Small intestine (tissue), 7 donors: ENCODE data around the gene SLC39A11. TPM values are rescaled to one million over a fixed set of nuclear protein-coding genes. Genes with fewer than 3 reads are reported as not detected.
"Not testable (repeated sequence)": the region's sequence is repeated elsewhere in the genome, so short reads cannot be mapped to it uniquely, and the experiment has no call there.

ENCODE experiments used
- DNase-seq, 2 donors: peaks; one replicate each; pipeline versions ENCODE4 v3.0.0 to v3.0.0-alpha.2; 2013
- FAIRE-seq: peaks from 2 replicates; lab custom pipeline; 2012; peaks lifted over from hg19 to GRCh38; lab: Jason Lieb, UNC
- H3K27ac ChIP-seq, 3 donors: one replicate each; pipeline ENCODE4 v1.5.1; 2013; ENCODE audit warnings: low read length in 2 of 3, mild to moderate bottlenecking in 2 of 3, control low read depth in 1 of 3, inconsistent platforms in 1 of 3, low read depth in 1 of 3, moderate library complexity in 1 of 3
- H3K27me3 ChIP-seq, 3 donors: one replicate each; pipeline ENCODE4 v1.6.1; 2013; ENCODE audit warnings: low read length in 3 of 3, inconsistent platforms in 1 of 3; ENCODE audit not compliant: control insufficient read depth in 3 of 3, insufficient read depth in 3 of 3
- H3K36me3 ChIP-seq, 3 donors: one replicate each; pipeline ENCODE4 v1.6.1; 2013; ENCODE audit warnings: low read length in 3 of 3, inconsistent platforms in 1 of 3, low read depth in 1 of 3, mild to moderate bottlenecking in 1 of 3, moderate library complexity in 1 of 3; ENCODE audit not compliant: control insufficient read depth in 3 of 3, insufficient read depth in 2 of 3
- H3K4me1 ChIP-seq, 3 donors: one replicate each; pipeline ENCODE4 v1.6.1; 2013; ENCODE audit warnings: low read length in 2 of 3, inconsistent platforms in 1 of 3, low read depth in 1 of 3, mild to moderate bottlenecking in 1 of 3, moderate library complexity in 1 of 3; ENCODE audit not compliant: control insufficient read depth in 3 of 3, insufficient read depth in 2 of 3
- H3K4me3 ChIP-seq, 3 donors: one replicate each; pipeline ENCODE4 v1.5.1; 2013; ENCODE audit warnings: low read length in 3 of 3, control low read depth in 1 of 3, inconsistent platforms in 1 of 3, low read depth in 1 of 3, mild to moderate bottlenecking in 1 of 3, moderate library complexity in 1 of 3
- H3K9me3 ChIP-seq, 2 donors: one replicate each; pipeline ENCODE4 v1.6.1; 2013; ENCODE audit warnings: low read depth in 1 of 2, low read length in 1 of 2; ENCODE audit not compliant: control insufficient read depth in 2 of 2, insufficient read depth in 1 of 2
- WGBS, 3 donors: extraction: QIAGEN DNeasy Blood & Tissue Kit; methylation state at CpG; one replicate each; pipeline ENCODE4 v1.1.7; 2013; 5-methylcytosine and 5-hydroxymethylcytosine counted together
- polyA plus RNA-seq, 4 donors: library from polyadenylated mRNA; stranded (reverse) in 3 of 4; unstranded in 1 of 4; fragments of 200-250 nt in 3 of 4; fragments of 120-200 nt in 1 of 4; gene quantifications; one replicate each; pipeline versions ENCODE4 v1.2.1 to v1.2.3, GENCODE V29; 2013
- donor health status: healthy with polysubstance abuse.
- donor health status: control.
- donor health status: control.
- donor health status: Bipolar disorder and iron deficiency.
- donor health status: healthy.

SLC39A11 gene
- polyA plus RNA-seq, 4 donors = 2.7 to 53.7 (median 11.3) TPM

DNA sequence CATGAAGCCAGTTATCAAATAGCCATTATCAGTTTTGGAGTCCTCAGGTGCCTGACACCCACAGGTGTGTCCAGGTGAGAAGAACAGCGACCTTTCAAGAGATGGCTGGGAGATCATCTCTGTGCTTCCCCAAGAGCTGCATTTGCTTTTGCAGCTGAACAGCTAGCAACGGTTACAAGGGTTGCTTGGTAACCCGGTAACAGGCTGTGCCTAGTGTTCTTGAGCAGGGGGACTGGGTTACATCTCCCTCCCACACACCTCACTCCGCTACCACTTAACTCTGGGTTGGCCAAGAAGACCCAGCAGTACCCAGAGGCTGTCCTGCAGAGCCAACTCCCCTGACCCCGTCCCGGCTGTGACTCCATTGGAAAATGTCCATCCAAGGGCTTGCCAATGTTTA is 147.0 kb downstream of the SLC39A11 start:
- Histone ChIP-seq H3K36me3 (peaks cover 0 to 10% (median 0%) of the 10 kb centered on the region in 3 donors), H3K9me3 (no peaks in the 10 kb centered on the region), H3K27ac (no peak overlapping the region), H3K27me3 (no peaks in the 10 kb centered on the region), H3K4me1 (no peaks in the 10 kb centered on the region), H3K4me3 (no peak overlapping the region)
- FAIRE-seq = no peak
- WGBS, 3 donors = 93 to 95% (median 95%) methylated on average over 6 of the region's 6 CpGs
- DNase-seq = no peak

- no peak overlapping the region for H3K27ac ChIP-seq
- peaks cover 0 to 10% (median 0%) of the 10 kb centered on the region in 3 donors for H3K36me3 ChIP-seq
- no peak overlapping the region for H3K4me3 ChIP-seq
- 89 to 99% (median 89%) methylated on average over 4 of the region's 4 CpGs for WGBS, 3 donors
- DNase-seq (no peak), FAIRE-seq (no peak)
- H3K27me3 ChIP-seq = no peaks in the 10 kb centered on the region
- no peaks in the 10 kb centered on the region for H3K9me3 ChIP-seq
- no peaks in the 10 kb centered on the region for H3K4me1 ChIP-seq
Observed at GRCh38 chr17:72943826-72944689, 148.4 kb downstream of the SLC39A11 start.

GRCh38 chr17:72942579-72942978 is 149.9 kb downstream of the SLC39A11 start:
- 85 to 99% (median 93%) methylated on average over 6 of the region's 6 CpGs for WGBS, 3 donors
- H3K9me3 ChIP-seq = no peaks in the 10 kb centered on the region

DNA sequence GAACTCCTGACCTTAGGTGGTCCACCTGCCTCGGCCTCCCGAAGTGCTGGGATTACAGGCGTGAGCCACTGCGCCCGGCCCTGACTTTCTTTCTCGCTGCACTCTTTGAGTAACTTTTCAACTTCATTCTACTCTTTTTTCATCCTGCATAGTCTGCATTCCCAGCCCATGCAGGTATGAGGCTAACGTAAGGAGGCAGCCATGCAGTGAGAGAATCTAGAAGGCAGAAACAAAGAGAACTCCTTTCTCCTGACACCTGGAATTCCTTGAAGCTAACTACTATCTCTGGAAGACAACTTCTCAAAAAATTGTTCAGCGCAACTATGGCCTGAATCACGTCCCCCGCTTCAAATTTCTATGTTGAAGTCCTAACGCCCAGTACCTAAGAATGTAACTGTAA is 152.0 kb downstream of the SLC39A11 start:
- no peaks in the 10 kb centered on the region for H3K4me1 ChIP-seq
- FAIRE-seq = no peak

More at GRCh38 chr17:72942579-72942978, 149.9 kb downstream of the SLC39A11 start:
- no peak overlapping the region for H3K27ac ChIP-seq
- peaks cover 0 to 8% (median 0%) of the 10 kb centered on the region in 3 donors for H3K36me3 ChIP-seq
- no peak overlapping the region for H3K4me3 ChIP-seq
- DNase-seq (no peak), FAIRE-seq (no peak)
- no peaks in the 10 kb centered on the region for H3K4me1 ChIP-seq
- no peaks in the 10 kb centered on the region for H3K27me3 ChIP-seq

DNA sequence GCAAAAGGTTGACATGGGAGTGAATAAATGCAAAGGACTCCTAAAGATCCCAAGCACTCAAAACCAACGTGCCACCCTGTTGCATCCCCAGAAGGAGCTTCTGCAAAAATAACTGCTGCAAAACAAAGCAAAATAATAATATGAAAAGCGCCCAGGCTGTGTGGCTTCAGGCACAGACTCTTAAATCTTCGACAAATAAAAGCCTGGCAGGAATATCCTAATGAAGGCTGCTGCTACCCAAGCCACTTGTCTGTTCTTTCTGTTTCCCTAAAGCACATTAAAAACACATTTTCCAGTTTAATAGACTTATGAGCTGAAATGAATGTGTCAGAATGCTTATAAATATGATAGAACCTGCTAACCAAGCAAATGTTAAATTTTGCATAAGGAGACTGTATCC is 154.0 kb downstream of the SLC39A11 start:
- 82 to 89% (median 88%) methylated on average over 3 of the region's 3 CpGs for WGBS, 3 donors

More for the DNA sequence above, 152.0 kb downstream of the SLC39A11 start:
- DNase-seq = no peak
- no peak overlapping the region for H3K27ac ChIP-seq
- 92 to 98% (median 96%) methylated on average over 11 of the region's 11 CpGs for WGBS, 3 donors
- peaks cover 0 to 7% (median 0%) of the 10 kb centered on the region in 3 donors for H3K36me3 ChIP-seq
- no peaks in the 10 kb centered on the region for H3K9me3 ChIP-seq
- no peaks in the 10 kb centered on the region for H3K27me3 ChIP-seq
- no peak overlapping the region for H3K4me3 ChIP-seq

DNA sequence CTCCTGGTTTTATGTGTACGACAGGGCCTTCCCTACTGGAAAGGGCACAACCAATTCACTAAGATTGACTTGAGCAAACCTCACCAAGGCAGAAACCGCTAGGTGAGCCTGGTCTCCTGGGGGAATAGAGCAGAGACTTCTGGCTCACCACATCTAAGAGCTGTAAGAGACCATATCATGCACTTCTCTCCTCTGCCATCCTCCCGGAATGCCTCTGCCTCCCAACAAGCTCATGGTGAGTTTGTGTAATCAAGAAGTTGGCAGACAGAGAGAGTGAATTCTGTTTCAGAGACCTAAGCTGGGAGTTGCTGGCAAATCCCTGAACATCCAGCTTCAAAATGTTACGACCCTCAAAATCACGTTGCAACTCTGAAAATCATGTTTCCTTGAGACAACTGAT is 154.8 kb downstream of the SLC39A11 start:
- H3K4me1 ChIP-seq = no peaks in the 10 kb centered on the region
- no peaks in the 10 kb centered on the region for H3K9me3 ChIP-seq
- H3K4me3 ChIP-seq = no peak overlapping the region
- DNase-seq (no peak), FAIRE-seq (no peak)
- peaks cover 0 to 5% (median 0%) of the 10 kb centered on the region in 3 donors for H3K36me3 ChIP-seq
- no peak overlapping the region for H3K27ac ChIP-seq
- 85 to 91% (median 88%) methylated on average over 5 of the region's 5 CpGs for WGBS, 3 donors
- no peaks in the 10 kb centered on the region for H3K27me3 ChIP-seq

More for the DNA sequence above, 154.0 kb downstream of the SLC39A11 start:
- no peaks in the 10 kb centered on the region for H3K27me3 ChIP-seq
- H3K27ac ChIP-seq = no peak overlapping the region
- no peak for DNase-seq
- no peak overlapping the region for H3K4me3 ChIP-seq
- H3K36me3 ChIP-seq = peaks cover 0 to 5% (median 0%) of the 10 kb centered on the region in 3 donors
- H3K4me1 ChIP-seq = no peaks in the 10 kb centered on the region
- no peak for FAIRE-seq
- H3K9me3 ChIP-seq = no peaks in the 10 kb centered on the region

GRCh38 chr17:72937254-72937653 is 155.2 kb downstream of the SLC39A11 start:
- DNase-seq, H3K36me3 ChIP-seq, H3K4me3 ChIP-seq, H3K9me3 ChIP-seq, H3K27me3 ChIP-seq, H3K27ac ChIP-seq, FAIRE-seq, H3K4me1 ChIP-seq: not testable (repeated sequence)
- 90 to 93% (median 90%) methylated on average over 8 of the region's 8 CpGs for WGBS, 3 donors

DNA sequence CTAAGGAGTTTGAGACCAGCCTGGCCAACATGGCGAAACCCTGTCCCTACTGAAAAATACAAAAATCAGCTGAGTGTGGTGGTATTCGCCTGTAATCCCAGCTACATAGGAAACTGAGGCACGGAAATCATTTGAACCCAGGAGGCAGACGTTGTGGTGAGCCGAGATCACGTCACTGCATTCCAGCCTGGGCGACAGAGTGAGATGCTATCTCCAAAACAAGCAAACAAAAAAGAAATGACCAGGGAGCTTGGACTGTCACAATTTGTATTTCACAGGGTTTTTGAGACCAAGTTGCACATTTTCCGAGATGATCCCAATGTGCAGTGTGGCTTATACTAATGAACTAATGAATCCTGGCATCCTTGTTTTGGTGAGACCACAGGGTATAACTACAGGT is 156.5 kb downstream of the SLC39A11 start:
- H3K36me3 ChIP-seq = peaks cover 0 to 5% (median 0%) of the 10 kb centered on the region in 3 donors
- DNase-seq (no peak), FAIRE-seq (no peak)
- peaks cover 0 to 10% (median 0%) of the 10 kb centered on the region in 3 donors for H3K4me1 ChIP-seq
- H3K27me3 ChIP-seq = no peaks in the 10 kb centered on the region
- 96 to 98% (median 97%) methylated on average over 8 of the region's 8 CpGs for WGBS, 3 donors
- H3K9me3 ChIP-seq = no peaks in the 10 kb centered on the region
- H3K4me3 ChIP-seq = no peak overlapping the region
- H3K27ac ChIP-seq = no peak overlapping the region
